ENCODE measurements around the gene SEC61A2. TPM values are rescaled to one million over a fixed set of nuclear protein-coding genes. Genes with fewer than 3 reads are reported as not detected.

Gene SEC61A2
- total RNA-seq (1 to 10 TPM; 6.9 to 9.8 (median 8.5) TPM), polyA plus RNA-seq (10 to 100 TPM in 1 of 3 donors, 1 to 10 TPM in 2; 5.9 to 16.0 (median 7.7) TPM)
- long read RNA-seq, donor 1, partial matches to known transcripts, result 1 of 5 reads
- long read RNA-seq, donor 1, other reads (novel, unspliced or antisense), result 0 of 5 reads
- long read RNA-seq, donor 2, transcript SEC61A2-201 (12 exons, 1,893 nt), result major isoform, 7 of 13 reads
- long read RNA-seq, donor 2, partial matches to known transcripts, result 1 of 13 reads
- long read RNA-seq, donor 2, other reads (novel, unspliced or antisense), result 3 of 13 reads

DNA sequence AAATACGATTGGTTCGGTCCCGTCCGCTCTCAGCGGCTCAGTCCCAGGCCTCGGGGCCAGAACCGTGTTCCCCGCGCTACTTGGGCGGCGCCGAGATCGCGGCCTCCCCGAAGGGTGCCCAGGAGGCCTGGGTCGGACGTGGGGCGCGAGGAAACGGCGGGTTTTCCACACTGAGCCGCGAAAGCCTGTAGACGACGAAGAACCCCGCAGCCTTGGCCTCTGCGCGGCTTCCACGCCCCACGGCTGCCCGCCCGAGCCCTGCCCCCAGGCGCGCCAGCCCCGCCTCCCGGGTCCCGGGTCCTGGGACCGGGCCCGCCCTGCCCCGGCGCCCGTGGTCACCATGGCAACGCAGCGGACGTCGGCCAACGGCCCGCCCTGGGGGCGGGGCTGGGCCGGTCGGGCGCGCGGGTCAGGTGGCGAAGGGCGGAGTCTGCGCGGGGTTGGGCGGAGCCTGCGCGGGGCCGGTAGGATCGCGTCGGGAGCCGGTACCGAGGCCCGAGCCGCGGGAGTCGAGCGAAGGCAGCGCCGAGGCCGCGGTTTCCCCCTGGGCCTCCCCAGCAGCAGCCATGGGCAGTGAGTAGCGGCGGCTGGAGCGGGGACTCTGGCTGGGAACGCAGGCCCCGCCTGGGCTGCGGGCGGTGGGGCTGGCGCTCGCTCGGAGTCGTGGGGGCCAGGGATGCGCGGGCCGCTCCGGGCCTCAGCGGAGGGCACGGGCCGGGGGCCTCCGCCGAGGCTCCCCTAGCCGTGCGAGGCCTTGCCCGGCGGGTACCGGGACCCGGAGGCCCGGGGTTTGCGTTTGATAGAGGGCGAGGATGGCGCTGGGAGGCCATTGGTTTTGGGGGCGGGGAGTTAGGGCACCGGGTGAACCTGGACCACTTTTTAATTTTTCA, at the start of gene SEC61A2:
SEC61A2 (plus strand) TSS at position 456 of the 890 bp plus-strand sequence; CDS start at position 567, 111 bp downstream.
- no peaks in the 10 kb centered on the region for H3K9me3 ChIP-seq

DNA sequence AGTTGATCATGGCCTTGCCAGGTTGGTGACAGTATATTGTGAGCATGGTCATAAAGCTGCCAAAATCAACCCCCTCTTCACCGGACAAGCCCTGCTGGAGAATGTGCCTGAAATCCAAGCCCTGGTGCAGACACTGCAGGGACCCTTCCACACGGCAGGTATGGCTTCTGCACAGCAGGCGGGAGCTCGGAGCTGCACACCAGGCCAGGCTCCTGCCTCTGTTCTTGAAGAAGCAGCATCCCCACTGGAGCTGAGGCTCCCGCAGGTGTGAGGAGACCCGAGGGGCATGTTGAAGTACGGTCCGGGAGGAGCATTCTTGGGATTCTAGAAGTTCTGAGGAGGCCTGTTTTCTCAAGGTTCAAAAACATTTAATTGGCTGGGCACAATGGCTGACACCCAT, 48.0 kb upstream of the SEC61A2 start:
- ATAC-seq (no peak), DNase-seq (no peak)
- intact Hi-C loops (cut with DNase I), result no loop called here
- Histone ChIP-seq H3K4me1 (no peaks in the 10 kb centered on the region), H3K36me3 (ENCODE audit: insufficient read depth in 1 of 2, low read depth in 1 of 2) (peaks cover 0 to 45% of the 10 kb centered on the region in 2 donors), H3K4me3 (no peak overlapping the region), H3K27me3 (ENCODE audit: insufficient read depth in 3 of 3, low read length in 2 of 3) (no peaks in the 10 kb centered on the region), H3K9me3 (no peaks in the 10 kb centered on the region), H3K27ac (no peak overlapping the region)
- TF ChIP-seq, protein P1, sequence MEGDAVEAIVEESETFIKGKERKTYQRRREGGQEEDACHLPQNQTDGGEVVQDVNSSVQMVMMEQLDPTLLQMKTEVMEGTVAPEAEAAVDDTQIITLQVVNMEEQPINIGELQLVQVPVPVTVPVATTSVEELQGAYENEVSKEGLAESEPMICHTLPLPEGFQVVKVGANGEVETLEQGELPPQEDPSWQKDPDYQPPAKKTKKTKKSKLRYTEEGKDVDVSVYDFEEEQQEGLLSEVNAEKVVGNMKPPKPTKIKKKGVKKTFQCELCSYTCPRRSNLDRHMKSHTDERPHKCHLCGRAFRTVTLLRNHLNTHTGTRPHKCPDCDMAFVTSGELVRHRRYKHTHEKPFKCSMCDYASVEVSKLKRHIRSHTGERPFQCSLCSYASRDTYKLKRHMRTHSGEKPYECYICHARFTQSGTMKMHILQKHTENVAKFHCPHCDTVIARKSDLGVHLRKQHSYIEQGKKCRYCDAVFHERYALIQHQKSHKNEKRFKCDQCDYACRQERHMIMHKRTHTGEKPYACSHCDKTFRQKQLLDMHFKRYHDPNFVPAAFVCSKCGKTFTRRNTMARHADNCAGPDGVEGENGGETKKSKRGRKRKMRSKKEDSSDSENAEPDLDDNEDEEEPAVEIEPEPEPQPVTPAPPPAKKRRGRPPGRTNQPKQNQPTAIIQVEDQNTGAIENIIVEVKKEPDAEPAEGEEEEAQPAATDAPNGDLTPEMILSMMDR (IDR thresholded peaks at IDR 0.05), result no peak
- WGBS, 3 donors, result 78 to 90% (median 90%) methylated on average over 8 of the region's 8 CpGs

More for the DNA sequence above, at the start of gene SEC61A2:
- WGBS, 3 donors, result 0 to 1% (median 1%) methylated on average over 63 to 108 of the region's 108 CpGs
- H3K27ac ChIP-seq, result peak within 1 kb of the TSS; percentile 75
- peaks cover 0 to 13% of the 10 kb centered on the region in 2 donors for H3K36me3 ChIP-seq (ENCODE audit: insufficient read depth in 1 of 2, low read depth in 1 of 2)
- TF ChIP-seq, protein P1 (IDR thresholded peaks at IDR 0.05), result no peak
- H3K4me1 ChIP-seq, result peaks cover 5% of the 10 kb centered on the region
- ATAC-seq, result peak; percentile 99 to 100 (median 99)
- peak; percentile 96 to 97 for DNase-seq
- no peaks in the 10 kb centered on the region for H3K27me3 ChIP-seq (ENCODE audit: insufficient read depth in 3 of 3, low read length in 2 of 3)
- peak within 1 kb of the TSS; percentile 91 for H3K4me3 ChIP-seq
- intact Hi-C loops (cut with DNase I), result loop anchor here in 1 of 2 donors (5.0 kb wide), 1 partner anchor 57 kb away; no protein-coding TSS in a partner anchor

DNA sequence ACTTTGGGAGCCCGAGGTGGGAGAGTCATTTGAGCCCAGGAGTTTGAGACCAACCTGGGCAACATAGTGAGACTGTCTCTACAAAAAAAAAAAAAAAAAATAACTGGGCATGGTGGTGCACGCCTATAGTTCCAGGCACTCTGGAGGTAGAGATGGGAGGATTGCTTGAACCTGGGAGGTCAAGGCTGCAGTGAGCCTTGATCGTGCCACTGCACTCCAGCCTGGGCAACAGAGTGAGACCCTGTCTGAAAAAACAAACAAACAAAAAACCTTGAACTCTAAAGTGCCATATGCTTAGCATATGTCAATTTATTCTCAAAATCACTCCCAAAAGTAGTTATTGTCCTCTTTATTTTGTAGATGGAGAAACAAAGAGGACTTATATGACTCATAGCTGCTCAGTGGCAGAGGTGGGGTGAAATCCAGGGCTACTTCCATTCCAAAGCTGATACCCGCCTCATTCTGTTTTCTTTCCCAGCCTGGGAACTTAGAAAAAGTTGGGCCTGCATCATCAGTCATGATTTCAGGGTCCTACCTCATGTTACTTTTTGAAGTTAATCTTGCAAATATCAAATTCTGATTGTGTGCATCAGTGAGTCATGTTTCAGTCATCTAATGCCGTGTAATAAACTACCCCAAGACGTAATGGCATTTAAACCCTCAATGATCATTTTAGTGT, 47.5 kb upstream of the SEC61A2 start:
- intact Hi-C loops (cut with DNase I), result no loop called here
- H3K4me3 ChIP-seq, result no peak overlapping the region
- no peaks in the 10 kb centered on the region for H3K27me3 ChIP-seq (ENCODE audit: insufficient read depth in 3 of 3, low read length in 2 of 3)
- TF ChIP-seq, protein P1 (IDR thresholded peaks at IDR 0.05), result no peak
- WGBS, 3 donors, result 75 to 90% (median 90%) methylated on average over 6 of the region's 6 CpGs
- no peaks in the 10 kb centered on the region for H3K4me1 ChIP-seq
- H3K36me3 ChIP-seq (ENCODE audit: insufficient read depth in 1 of 2, low read depth in 1 of 2), result peaks cover 2 to 51% of the 10 kb centered on the region in 2 donors
- no peaks in the 10 kb centered on the region for H3K9me3 ChIP-seq
- ATAC-seq (no peak), DNase-seq (no peak)
- H3K27ac ChIP-seq, result no peak overlapping the region

DNA sequence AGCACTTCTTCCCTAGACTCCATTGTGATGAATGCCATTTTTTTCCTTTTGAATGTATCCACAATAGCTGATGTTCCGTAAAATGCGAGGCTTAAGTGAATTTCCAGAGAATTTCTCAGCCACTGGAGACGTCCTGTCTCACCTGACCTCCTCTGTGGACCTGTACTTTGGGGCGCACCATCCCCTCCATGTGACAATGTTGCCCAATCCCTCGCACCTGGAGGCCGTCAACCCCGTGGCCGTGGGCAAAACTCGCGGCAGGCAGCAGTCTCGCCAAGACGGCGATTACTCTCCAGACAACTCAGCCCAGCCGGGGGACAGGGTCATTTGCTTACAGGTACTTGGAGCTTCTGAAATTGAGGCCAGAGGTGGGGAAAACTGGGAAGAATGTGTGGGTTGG, 40.6 kb upstream of the SEC61A2 start:
- Histone ChIP-seq H3K36me3 (ENCODE audit: insufficient read depth in 1 of 2, low read depth in 1 of 2) (peaks cover 15 to 91% of the 10 kb centered on the region in 2 donors), H3K9me3 (no peaks in the 10 kb centered on the region), H3K27ac (no peak overlapping the region), H3K27me3 (ENCODE audit: insufficient read depth in 3 of 3, low read length in 2 of 3) (no peaks in the 10 kb centered on the region), H3K4me1 (no peaks in the 10 kb centered on the region), H3K4me3 (no peak overlapping the region)
- WGBS, 3 donors, result 92 to 94% (median 93%) methylated on average over 14 of the region's 14 CpGs
- intact Hi-C loops (cut with DNase I), result no loop called here
- no peak for ATAC-seq
- TF ChIP-seq, protein P1 (IDR thresholded peaks at IDR 0.05), result no peak
- DNase-seq, result no peak
